Raji (cell line): Measurements from ENCODE around the gene RTL5.

Experiments used
- POLR2A ChIP-seq: IDR thresholded peaks from 2 replicates; pipeline ENCODE4 v1.6.1; 2011; ENCODE audit warnings: low read depth, low read length, control low read depth; ENCODE audit not compliant: insufficient read depth

The RTL5 gene

DNA sequence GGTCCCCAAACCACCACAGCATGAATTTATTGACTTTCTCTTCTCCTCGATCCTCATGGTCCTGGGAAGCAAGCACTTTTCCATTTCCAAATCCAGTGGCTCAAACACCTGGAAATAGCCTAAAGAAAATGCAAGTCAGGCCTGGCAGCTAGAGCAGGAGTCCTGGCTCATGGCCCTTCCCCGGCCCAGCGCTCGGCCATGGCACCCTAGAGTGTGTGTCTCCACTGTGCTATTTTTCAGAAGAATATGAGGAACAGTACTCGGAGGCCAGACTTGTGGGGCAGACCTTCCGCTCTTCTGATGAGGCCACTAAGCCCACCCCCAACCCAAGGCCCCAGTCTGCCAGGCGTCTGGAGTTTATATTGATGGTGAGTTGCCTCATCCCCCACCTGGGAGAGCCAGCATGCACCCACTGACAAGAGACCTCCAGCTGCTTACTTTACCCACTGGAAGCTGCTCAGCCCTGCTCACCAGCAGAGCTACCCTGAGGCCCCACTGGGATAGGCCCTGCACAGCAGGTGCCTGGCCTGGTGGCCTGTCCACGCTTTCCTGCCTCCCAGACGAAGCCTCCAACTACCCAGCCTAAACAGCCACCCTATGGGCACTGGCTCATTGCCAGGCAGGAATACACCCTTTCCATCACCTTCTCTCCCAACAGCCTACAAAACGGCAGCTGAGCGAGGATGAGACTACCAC lies 2.3 kb upstream of the RTL5 start:
- TF ChIP-seq POLR2A = no peak

DNA sequence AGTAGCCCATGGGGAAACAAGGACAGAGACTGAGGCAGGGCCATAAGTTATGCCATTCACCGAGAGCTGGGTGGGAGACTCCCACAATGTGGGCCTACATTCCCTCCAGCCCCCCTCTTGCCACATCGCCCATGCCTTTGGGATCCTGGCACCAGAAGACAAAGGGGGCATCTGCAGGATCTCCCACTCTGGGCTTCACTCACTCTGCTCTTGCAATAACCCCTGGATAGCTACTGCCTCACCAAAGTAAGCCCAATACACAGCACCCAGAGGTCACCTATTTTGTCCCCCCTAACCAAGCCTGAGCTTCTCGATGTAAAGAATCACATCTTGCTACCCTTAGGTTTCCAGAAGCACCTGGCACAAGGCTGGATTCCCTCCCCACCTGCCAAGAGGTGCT lies 741 bp upstream of the RTL5 start:
- TF ChIP-seq POLR2A = no peak

DNA sequence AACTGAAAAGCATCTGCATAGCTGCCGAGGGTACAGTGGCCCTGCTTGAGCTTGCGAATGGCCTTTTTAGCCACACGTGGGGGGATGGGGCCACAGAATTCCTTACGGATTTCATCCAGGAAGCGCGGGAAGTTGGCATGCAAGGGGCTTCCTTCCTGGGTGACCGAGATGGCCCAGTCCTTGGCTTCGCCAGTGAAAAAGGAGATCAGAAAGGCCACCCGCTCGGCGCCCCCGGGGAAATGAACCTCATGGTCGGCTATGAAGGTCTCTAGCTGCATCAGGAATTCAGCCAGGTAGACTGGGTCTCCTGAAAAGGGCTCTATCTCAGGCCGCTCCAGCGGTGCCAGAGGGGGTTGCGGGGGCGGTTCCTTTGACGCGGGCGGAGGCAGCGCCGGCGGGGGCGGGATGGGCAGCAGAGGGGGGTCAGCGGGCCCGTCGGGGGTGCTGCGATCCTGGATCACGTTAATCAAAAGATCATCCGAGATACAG lies 909 bp downstream of the RTL5 start:
- TF ChIP-seq POLR2A = no peak

GRCh38 chrX:72130156-72130761 lies 1.5 kb downstream of the RTL5 start:
- no peak for TF ChIP-seq POLR2A

- no peak for TF ChIP-seq POLR2A
Observed at GRCh38 chrX:72129661-72130060, 2.1 kb downstream of the RTL5 start.

- TF ChIP-seq POLR2A = no peak
Observed at GRCh38 chrX:72128881-72129280, 2.8 kb downstream of the RTL5 start.

DNA sequence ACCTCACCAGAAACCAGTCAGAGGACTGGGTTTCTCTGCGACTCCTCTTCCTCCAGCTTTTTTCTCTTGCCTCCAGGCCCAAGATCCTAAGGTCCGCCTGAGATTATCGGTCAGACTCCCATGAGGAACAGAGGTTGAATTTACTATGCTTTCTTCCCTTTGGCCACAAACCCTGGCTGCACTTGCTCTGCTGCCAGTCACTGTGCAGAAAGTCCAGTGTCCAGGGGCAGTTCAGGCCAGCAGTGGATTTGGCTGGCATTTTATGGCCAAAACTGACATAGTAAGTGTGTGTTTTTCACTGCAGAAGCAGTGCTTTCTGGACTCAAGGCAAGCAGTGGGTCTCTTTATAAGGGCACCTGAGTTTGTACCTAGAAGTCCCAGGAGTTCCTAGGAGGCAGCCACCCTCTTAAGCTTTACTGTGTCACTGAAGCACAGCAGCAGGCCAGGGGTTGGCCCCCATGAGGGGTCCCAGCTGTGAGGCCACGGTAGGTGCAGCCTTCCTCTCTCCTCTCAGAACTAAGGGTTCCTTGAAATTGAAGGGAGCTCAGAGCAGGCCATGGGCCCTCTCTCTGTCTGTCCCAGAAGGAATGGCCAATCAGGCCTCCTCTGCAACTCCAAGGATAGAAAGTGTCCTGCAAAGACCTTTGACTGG lies 3.4 kb downstream of the RTL5 start:
- TF ChIP-seq POLR2A = no peak

GRCh38 chrX:72127332-72127731 lies 4.4 kb downstream of the RTL5 start:
- TF ChIP-seq POLR2A = no peak

GRCh38 chrX:72126539-72127140 lies 5.1 kb downstream of the RTL5 start:
- TF ChIP-seq POLR2A = no peak

GRCh38 chrX:72126048-72126415 lies 5.7 kb downstream of the RTL5 start:
- TF ChIP-seq POLR2A = no peak

GRCh38 chrX:72125331-72126047 lies 6.2 kb downstream of the RTL5 start:
- no peak for TF ChIP-seq POLR2A

DNA sequence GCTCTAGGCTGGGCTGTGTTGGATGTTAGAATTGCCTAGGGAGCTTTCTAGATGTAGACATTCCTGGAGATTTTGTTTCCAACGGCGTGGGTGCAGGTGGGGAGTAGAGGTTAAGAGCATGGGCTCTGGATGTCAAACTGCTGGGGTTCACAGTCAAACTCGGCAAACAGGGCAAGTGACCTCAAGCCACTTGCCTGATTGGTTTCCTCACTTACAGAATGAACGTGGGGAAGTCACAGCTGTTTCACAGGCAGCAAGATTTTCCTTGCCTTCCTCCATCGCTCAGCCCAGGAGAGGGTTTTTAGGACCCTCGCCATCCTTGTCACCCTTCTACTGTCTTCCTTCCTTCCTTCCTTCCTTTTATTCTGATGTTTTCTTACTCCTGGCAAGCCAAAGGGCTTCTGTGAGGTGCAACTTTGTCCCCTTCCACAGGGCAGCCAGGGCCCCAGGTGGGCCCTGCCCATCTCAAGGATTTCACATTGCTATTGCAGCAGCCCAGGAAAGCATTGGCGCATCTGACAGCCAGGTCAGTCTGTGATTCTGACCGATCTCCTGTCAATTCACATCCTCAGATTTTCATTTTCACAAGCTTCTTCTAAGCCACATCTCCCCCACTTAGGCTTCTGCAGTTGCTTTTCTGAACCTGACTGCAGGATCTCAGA lies 7.0 kb downstream of the RTL5 start:
- no peak for TF ChIP-seq POLR2A

- no peak for TF ChIP-seq POLR2A
Observed at GRCh38 chrX:72123471-72124185, 8.1 kb downstream of the RTL5 start.
